Measurements from ENCODE around the gene WDR5.

DNA sequence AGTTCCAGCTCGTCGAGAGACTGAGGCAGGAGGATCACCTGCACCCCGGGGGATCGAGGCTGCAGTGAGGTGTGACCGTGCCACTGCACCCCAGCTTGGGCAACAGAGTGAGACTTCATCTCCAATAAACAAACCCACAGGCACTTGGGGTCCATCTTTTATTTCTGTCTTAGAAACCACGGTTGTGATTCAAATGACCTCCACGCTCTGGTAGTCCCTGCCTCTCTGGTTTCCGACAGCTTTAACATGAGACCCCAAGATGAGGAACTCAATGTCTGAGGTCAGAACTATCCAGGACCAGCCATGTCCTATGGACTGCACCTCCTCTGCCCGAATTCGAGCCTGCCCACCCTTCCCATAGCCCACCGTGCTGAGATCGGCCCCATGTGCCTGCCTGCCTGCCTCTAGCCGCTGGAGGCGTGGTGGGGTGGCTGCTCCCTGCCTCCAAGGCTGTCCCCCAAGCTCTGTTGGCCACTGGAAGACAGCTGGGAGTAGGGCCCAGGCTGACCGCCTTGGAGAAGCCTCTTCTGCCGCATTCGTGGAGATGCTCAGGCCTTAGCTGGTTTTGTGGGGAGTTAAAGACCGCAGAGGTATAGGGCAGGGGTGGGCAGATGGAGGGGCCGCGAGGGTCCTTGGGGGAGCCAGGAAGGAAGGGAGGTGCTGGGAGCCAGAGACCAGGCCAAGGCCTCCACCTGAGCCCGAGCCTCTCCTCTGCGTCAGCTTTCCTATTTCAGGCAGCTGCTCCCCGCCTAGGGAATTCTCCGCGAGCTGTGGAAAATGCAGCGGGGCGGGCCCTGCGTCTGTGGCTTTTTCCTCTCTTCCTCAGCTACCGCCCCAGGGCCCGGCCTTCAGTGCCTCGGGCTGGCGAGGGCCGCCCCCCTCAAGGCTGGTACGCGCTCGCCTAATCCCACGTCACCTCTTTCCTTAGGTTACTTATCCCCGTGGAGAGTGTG lies 6.9 kb upstream of the WDR5 start:
- TF ChIP-seq EZH2 (IDR thresholded peaks at IDR 0.05) (no peak), POLR2AphosphoS5 (IDR thresholded peaks at IDR 0.05; ENCODE audit: borderline replicate concordance, low read depth, low read length) (no peak)

All from SK-N-MC (cell line).